HEK293 (cell line): ENCODE data around the gene INTS13.
"Not testable (repeated sequence)": the region's sequence is repeated elsewhere in the genome, so short reads cannot be mapped to it uniquely, and the experiment has no call there.

Experiments used
- CTCF ChIA-PET: fragments of 350-600 bp; formaldehyde crosslinking; extraction: SDS; loops from one replicate; lab custom pipeline; 2021; ENCODE audit warnings: antibody characterized with exemption; lab: Yijun Ruan, JAX
- POLR2A ChIA-PET: fragments of 300-600 bp; formaldehyde crosslinking; extraction: SDS; loops from one replicate; lab custom pipeline; 2020; ENCODE audit warnings: antibody characterized with exemption, inconsistent platforms; lab: Yijun Ruan, JAX
- H3K27ac ChIP-seq: fragments of 200-500 bp; sonication (Bioruptor generic); 2 replicates; pipeline ENCODE4 v1.5.1; 2014; ENCODE audit warnings: low read depth, low read length, control low read depth, inconsistent platforms; ENCODE audit errors: extremely low read depth
- H3K36me3 ChIP-seq, 2 experiments: fragments of 200-500 bp in 1 of 2; sonication (Bioruptor generic) in 1 of 2; 1 replicate in 1 of 2; 2 replicates in 1 of 2; pipeline ENCODE4 v1.5.1; 2014 to 2017; ENCODE audit warnings: inconsistent platforms in 2 of 2, low read length in 2 of 2; ENCODE audit not compliant: control insufficient read depth in 2 of 2, insufficient read depth in 1 of 2
- H3K4me1 ChIP-seq: fragments of 200-500 bp; sonication (Bioruptor generic); 2 replicates; pipeline ENCODE4 v1.5.1; 2014; ENCODE audit warnings: mild to moderate bottlenecking, low read length, inconsistent platforms; ENCODE audit not compliant: control insufficient read depth, insufficient read depth
- H3K4me3 ChIP-seq: 2 replicates; pipeline ENCODE4 v1.5.1; 2011; ENCODE audit warnings: low read depth, mild to moderate bottlenecking, control low read depth, low read length, moderate library complexity
- H3K9me3 ChIP-seq: fragments of 200-500 bp; sonication (Bioruptor generic); 2 replicates; pipeline ENCODE4 v1.5.1; 2014; ENCODE audit warnings: low read depth, low read length, inconsistent platforms; ENCODE audit not compliant: control insufficient read depth, insufficient read depth
- GFI1B ChIP-seq: fragments of 450-650 bp; formaldehyde crosslinking; IDR thresholded peaks from 2 replicates; pipeline ENCODE4 v1.5.1; 2016; ENCODE audit warnings: missing biosample characterization, missing genetic modification characterization
- GLI2 ChIP-seq: fragments of 450-650 bp; formaldehyde crosslinking; IDR thresholded peaks from 2 replicates; pipeline ENCODE4; 2017; ENCODE audit warnings: missing biosample characterization, missing genetic modification characterization, low read depth, borderline replicate concordance
- KLF9 ChIP-seq: fragments of 450-650 bp; formaldehyde crosslinking; IDR thresholded peaks from 2 replicates; pipeline ENCODE4 v1.5.1; 2016; ENCODE audit warnings: missing biosample characterization, missing genetic modification characterization, low read depth
- TCF7L2 ChIP-seq: IDR thresholded peaks from 2 replicates; pipeline ENCODE4 v1.6.1; 2011; ENCODE audit warnings: low read depth, mild to moderate bottlenecking, inconsistent platforms, low read length, moderate library complexity, borderline replicate concordance
- TRIM28 ChIP-seq: IDR thresholded peaks from 2 replicates; pipeline ENCODE4 v1.6.1; 2011; ENCODE audit warnings: low read length, control low read depth, borderline replicate concordance
- TSHZ1 ChIP-seq: fragments of 450-650 bp; formaldehyde crosslinking; IDR thresholded peaks from 2 replicates; pipeline ENCODE4 v1.5.1; 2016; ENCODE audit warnings: missing biosample characterization, missing genetic modification characterization, borderline replicate concordance
- ZFP41 ChIP-seq: fragments of 450-650 bp; formaldehyde crosslinking; IDR thresholded peaks from 2 replicates; pipeline ENCODE4 v1.5.1; 2016; ENCODE audit warnings: missing biosample characterization, missing genetic modification characterization, borderline replicate concordance
- ZNF112 ChIP-seq: fragments of 450-650 bp; formaldehyde crosslinking; IDR thresholded peaks from 2 replicates; pipeline ENCODE4 v1.5.0; 2017; ENCODE audit warnings: missing biosample characterization, missing genetic modification characterization
- ZNF416 ChIP-seq: fragments of 450-650 bp; formaldehyde crosslinking; IDR thresholded peaks from 2 replicates; pipeline ENCODE4 v1.5.1; 2016; ENCODE audit warnings: missing biosample characterization, missing genetic modification characterization
- ZNF48 ChIP-seq: fragments of 450-650 bp; formaldehyde crosslinking; IDR thresholded peaks from 2 replicates; pipeline ENCODE4 v1.5.1; 2016; ENCODE audit warnings: missing biosample characterization, missing genetic modification characterization
- ZNF544 ChIP-seq: fragments of 450-650 bp; formaldehyde crosslinking; IDR thresholded peaks from 2 replicates; pipeline ENCODE4 v1.5.0; 2017; ENCODE audit warnings: missing biosample characterization, missing genetic modification characterization
- ZNF660 ChIP-seq: fragments of 450-650 bp; IDR thresholded peaks from 2 replicates; pipeline ENCODE4 v1.5.1; 2018; ENCODE audit warnings: missing biosample characterization, mild to moderate bottlenecking, missing genetic modification characterization
- ZNF777 ChIP-seq: fragments of 450-650 bp; formaldehyde crosslinking; IDR thresholded peaks from 2 replicates; pipeline ENCODE4 v1.5.1; 2017; ENCODE audit warnings: missing biosample characterization, missing genetic modification characterization, borderline replicate concordance
- ZNF837 ChIP-seq: fragments of 450-650 bp; formaldehyde crosslinking; IDR thresholded peaks from 2 replicates; pipeline ENCODE4 v1.5.1; 2016; ENCODE audit warnings: missing biosample characterization, missing genetic modification characterization
- TF ChIP-seq, protein P1 (sequence below): fragments of 450-650 bp; formaldehyde crosslinking; IDR thresholded peaks from 2 replicates; pipeline ENCODE4 v1.5.1; 2016; ENCODE audit warnings: missing biosample characterization, missing genetic modification characterization
- TF ChIP-seq, protein P2 (sequence below): fragments of 450-650 bp; formaldehyde crosslinking; conservative IDR thresholded peaks from 2 replicates; pipeline ENCODE4 v1.5.1; 2016; ENCODE audit warnings: low read depth, missing biosample characterization, missing genetic modification characterization

INTS13 gene

DNA sequence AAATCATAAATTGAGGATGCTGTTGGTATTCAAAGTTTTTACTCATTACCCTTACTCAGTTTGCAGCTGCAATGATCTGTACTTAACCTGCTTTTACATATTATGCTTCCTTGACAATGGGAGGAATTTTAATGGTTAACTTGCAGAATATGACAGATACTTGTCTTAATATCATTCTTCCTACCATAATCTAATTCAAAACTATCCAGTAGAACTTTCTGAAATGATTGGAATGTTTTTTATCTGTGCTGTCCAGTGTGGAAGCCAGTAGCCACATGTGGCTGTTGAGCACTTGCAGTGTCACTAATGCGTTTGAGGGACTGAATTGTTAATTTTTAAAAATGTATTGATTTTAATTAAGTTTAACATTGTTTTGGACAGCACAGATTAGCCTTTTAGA lies 24.0 kb upstream of the INTS13 start:
- H3K4me3 ChIP-seq, result no peak overlapping the region
- ChIA-PET CTCF (no interaction called here), POLR2A (no interaction called here)
- peaks cover 28 to 53% of the 10 kb centered on the region in 2 experiments for H3K36me3 ChIP-seq
- H3K4me1 ChIP-seq, result no peaks in the 10 kb centered on the region
- no peaks in the 10 kb centered on the region for H3K9me3 ChIP-seq
- H3K27ac ChIP-seq, result no peak overlapping the region
- TF ChIP-seq GFI1B (tag by site-specific recombination) (no peak), ZNF416 (no peak), GLI2 (tag by site-specific recombination) (no peak), ZNF660 (tag by site-specific recombination) (no peak), ZNF48 (tag by site-specific recombination) (no peak), ZNF777 (no peak), ZNF112 (no peak), TCF7L2 (no peak), TSHZ1 (tag by site-specific recombination) (no peak), ZNF837 (no peak), TRIM28 (no peak), KLF9 (tag by site-specific recombination) (no peak), ZFP41 (no peak), ZNF544 (tag by site-specific recombination) (no peak)
- TF ChIP-seq, protein P1, sequence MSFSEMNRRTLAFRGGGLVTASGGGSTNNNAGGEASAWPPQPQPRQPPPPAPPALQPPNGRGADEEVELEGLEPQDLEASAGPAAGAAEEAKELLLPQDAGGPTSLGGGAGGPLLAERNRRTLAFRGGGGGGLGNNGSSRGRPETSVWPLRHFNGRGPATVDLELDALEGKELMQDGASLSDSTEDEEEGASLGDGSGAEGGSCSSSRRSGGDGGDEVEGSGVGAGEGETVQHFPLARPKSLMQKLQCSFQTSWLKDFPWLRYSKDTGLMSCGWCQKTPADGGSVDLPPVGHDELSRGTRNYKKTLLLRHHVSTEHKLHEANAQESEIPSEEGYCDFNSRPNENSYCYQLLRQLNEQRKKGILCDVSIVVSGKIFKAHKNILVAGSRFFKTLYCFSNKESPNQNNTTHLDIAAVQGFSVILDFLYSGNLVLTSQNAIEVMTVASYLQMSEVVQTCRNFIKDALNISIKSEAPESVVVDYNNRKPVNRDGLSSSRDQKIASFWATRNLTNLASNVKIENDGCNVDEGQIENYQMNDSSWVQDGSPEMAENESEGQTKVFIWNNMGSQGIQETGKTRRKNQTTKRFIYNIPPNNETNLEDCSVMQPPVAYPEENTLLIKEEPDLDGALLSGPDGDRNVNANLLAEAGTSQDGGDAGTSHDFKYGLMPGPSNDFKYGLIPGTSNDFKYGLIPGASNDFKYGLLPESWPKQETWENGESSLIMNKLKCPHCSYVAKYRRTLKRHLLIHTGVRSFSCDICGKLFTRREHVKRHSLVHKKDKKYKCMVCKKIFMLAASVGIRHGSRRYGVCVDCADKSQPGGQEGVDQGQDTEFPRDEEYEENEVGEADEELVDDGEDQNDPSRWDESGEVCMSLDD (tag by site-specific recombination), result no peak
- TF ChIP-seq, protein P2, sequence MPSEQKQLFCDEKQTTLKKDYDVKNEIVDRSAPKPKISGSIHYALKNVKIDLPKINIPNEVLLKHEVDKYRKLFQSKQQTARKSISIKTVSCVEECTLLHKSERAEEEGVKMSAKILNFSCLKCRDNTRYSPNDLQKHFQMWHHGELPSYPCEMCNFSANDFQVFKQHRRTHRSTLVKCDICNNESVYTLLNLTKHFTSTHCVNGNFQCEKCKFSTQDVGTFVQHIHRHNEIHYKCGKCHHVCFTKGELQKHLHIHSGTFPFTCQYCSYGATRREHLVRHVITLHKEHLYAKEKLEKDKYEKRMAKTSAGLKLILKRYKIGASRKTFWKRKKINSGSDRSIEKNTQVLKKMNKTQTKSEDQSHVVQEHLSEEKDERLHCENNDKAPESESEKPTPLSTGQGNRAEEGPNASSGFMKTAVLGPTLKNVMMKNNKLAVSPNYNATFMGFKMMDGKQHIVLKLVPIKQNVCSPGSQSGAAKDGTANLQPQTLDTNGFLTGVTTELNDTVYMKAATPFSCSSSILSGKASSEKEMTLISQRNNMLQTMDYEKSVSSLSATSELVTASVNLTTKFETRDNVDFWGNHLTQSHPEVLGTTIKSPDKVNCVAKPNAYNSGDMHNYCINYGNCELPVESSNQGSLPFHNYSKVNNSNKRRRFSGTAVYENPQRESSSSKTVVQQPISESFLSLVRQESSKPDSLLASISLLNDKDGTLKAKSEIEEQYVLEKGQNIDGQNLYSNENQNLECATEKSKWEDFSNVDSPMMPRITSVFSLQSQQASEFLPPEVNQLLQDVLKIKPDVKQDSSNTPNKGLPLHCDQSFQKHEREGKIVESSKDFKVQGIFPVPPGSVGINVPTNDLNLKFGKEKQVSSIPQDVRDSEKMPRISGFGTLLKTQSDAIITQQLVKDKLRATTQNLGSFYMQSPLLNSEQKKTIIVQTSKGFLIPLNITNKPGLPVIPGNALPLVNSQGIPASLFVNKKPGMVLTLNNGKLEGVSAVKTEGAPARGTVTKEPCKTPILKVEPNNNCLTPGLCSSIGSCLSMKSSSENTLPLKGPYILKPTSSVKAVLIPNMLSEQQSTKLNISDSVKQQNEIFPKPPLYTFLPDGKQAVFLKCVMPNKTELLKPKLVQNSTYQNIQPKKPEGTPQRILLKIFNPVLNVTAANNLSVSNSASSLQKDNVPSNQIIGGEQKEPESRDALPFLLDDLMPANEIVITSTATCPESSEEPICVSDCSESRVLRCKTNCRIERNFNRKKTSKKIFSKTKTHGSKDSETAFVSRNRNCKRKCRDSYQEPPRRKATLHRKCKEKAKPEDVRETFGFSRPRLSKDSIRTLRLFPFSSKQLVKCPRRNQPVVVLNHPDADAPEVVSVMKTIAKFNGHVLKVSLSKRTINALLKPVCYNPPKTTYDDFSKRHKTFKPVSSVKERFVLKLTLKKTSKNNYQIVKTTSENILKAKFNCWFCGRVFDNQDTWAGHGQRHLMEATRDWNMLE (tag by site-specific recombination), result no peak

- H3K4me3 ChIP-seq, CTCF ChIA-PET, H3K4me1 ChIP-seq, POLR2A ChIA-PET, H3K9me3 ChIP-seq, H3K27ac ChIP-seq: not testable (repeated sequence)
- H3K36me3 ChIP-seq, result peaks cover 28 to 54% of the 10 kb centered on the region in 2 experiments
These were observed 23.6 kb upstream of the INTS13 start for GRCh38 chr12:26961391-26961790.
